Testis (tissue), 3 donors: ENCODE results near the gene CARD14. TPM values are rescaled to one million over a fixed set of nuclear protein-coding genes. Genes with fewer than 3 reads are reported as not detected.
"Not testable (repeated sequence)": the region's sequence is repeated elsewhere in the genome, so short reads cannot be mapped to it uniquely, and the experiment has no call there.

Source experiments
- DNase-seq: peaks from one replicate; pipeline ENCODE4 v3.0.0-alpha.2; 2019
- H3K27ac ChIP-seq, 2 donors: fragments of 200-600 bp; sonication (generic); one replicate each; pipeline ENCODE4 v1.5.1; 2019
- H3K27me3 ChIP-seq: fragments of 200-600 bp; sonication (generic); one replicate; pipeline ENCODE4 v1.5.1; 2019
- H3K36me3 ChIP-seq: fragments of 200-600 bp; sonication (generic); one replicate; pipeline ENCODE4 v1.5.1; 2017; ENCODE audit warnings: low read depth; ENCODE audit errors: missing control alignments
- H3K4me1 ChIP-seq: fragments of 200-600 bp; sonication (generic); one replicate; pipeline ENCODE4 v1.5.1; 2019
- H3K4me3 ChIP-seq, 2 donors: fragments of 200-600 bp; sonication (generic); one replicate each; pipeline ENCODE4 v1.5.1; 2017 to 2019
- H3K9me3 ChIP-seq: fragments of 200-600 bp; sonication (generic); one replicate; pipeline ENCODE4 v1.5.1; 2017
- POLR2A ChIP-seq: fragments of 450-650 bp; IDR thresholded peaks from one replicate; pipeline ENCODE4 v1.6.1; 2017; ENCODE audit warnings: antibody characterized with exemption, mild to moderate bottlenecking, moderate library complexity
- WGBS, 2 donors: methylation state at CpG; one replicate each; pipeline ENCODE4 v1.1.5; 2018; 5-methylcytosine and 5-hydroxymethylcytosine counted together
- intact Hi-C: fragments of 100-400 bp; cut with DNase I; formaldehyde crosslinking; loops from one replicate; pipeline ENCODE4 v1.15.1; 2023; ENCODE audit warnings: low total_unique reads
- polyA plus RNA-seq: library from polyadenylated mRNA; stranded (reverse); fragments of 350-450 nt; fragmentation: Illumina TruSeq; extraction: RNeasy Lipid Tissue Mini Kit (QIAGEN cat#74804); gene quantifications from one replicate; pipeline ENCODE4 v1.2.3, GENCODE V29; 2014; ENCODE audit warnings: low read depth, low replicate concordance; ENCODE audit not compliant: insufficient read depth
- small RNA-seq, 2 donors: library from RNA; depleted of rRNA; stranded (forward); fragments of <200 nt; gene quantifications; one replicate each; pipeline ENCODE3, GENCODE V24; 2016
- total RNA-seq, 2 donors: library from RNA; depleted of rRNA; stranded (reverse); fragments of >200 nt; gene quantifications; one replicate each; pipeline ENCODE4 v1.2.3, GENCODE V29; 2016
- TF ChIP-seq, protein P1 (sequence below), 3 experiments: fragments of 450-650 bp in 2 of 3; fragments of 200-600 bp in 1 of 3; sonication (generic) in 1 of 3; IDR thresholded peaks; one replicate each; pipeline ENCODE4 v1.5.1; 2016 to 2019; ENCODE audit warnings: antibody characterized with exemption in 3 of 3, mild to moderate bottlenecking in 2 of 3, moderate library complexity in 1 of 3

CARD14 gene
- total and polyA plus RNA-seq, 3 donors from 2014 or later = 2.1 to 6.1 (median 3.5) TPM

DNA sequence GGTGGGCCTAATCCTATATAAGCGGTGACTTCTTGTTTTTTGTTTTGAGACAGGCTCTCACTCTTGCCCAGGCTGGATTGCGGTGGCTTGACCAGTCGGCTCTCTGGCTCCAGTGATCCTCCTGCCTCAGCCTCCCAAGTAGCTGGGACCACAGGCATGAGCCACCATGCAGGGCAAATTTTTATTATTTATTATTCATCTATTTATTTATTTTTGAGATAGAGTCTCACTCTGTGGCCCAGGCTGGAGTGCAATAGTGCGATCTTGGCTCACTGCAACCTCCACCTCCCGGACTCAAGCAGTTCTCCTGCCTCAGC, 86.2 kb downstream of the CARD14 start:
- DNase-seq = no peak
- Histone ChIP-seq H3K4me3 (no peak overlapping the region), H3K27ac (no peak overlapping the region), H3K27me3 (no peaks in the 10 kb centered on the region), H3K9me3 (no peaks in the 10 kb centered on the region), H3K36me3 (no peaks in the 10 kb centered on the region), H3K4me1 (peaks cover 5% of the 10 kb centered on the region)
- intact Hi-C loops = no loop called here
- TF ChIP-seq, protein P1, sequence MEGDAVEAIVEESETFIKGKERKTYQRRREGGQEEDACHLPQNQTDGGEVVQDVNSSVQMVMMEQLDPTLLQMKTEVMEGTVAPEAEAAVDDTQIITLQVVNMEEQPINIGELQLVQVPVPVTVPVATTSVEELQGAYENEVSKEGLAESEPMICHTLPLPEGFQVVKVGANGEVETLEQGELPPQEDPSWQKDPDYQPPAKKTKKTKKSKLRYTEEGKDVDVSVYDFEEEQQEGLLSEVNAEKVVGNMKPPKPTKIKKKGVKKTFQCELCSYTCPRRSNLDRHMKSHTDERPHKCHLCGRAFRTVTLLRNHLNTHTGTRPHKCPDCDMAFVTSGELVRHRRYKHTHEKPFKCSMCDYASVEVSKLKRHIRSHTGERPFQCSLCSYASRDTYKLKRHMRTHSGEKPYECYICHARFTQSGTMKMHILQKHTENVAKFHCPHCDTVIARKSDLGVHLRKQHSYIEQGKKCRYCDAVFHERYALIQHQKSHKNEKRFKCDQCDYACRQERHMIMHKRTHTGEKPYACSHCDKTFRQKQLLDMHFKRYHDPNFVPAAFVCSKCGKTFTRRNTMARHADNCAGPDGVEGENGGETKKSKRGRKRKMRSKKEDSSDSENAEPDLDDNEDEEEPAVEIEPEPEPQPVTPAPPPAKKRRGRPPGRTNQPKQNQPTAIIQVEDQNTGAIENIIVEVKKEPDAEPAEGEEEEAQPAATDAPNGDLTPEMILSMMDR (IDR thresholded peaks at IDR 0.05) = no peak
- no peak for TF ChIP-seq POLR2A
- 91 to 97% methylated on average over 5 of the region's 5 CpGs for whole genome bisulfite sequencing, 2 donors

DNA sequence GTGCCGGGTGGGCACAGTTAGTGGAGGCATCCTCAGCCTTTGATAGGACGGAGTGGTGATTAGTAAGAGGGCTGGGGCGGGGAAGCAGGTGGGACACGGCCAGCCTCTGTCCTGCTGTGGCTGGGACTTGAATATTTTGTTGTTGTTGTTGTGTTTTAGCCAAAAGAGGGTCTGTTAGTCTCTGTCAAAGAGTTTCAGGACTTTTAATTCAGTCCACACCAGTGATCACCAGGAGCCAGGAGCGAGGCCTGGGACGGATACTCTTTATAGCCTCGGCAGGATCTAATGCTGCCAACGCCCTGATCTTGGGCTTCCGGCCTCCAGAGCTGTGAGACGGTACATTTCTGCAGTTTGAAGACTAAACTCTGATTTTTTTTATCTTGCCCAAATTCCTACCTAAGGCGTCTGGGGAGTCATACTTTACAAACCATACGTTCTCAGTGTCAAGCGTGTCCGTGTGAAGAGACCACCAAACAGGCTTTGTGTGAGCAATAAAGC, 87.9 kb downstream of the CARD14 start:
- Histone ChIP-seq H3K9me3 (no peaks in the 10 kb centered on the region), H3K27ac (no peak overlapping the region)
- intact Hi-C loops = no loop called here

GRCh38 chr17:80258296-80258695, 88.5 kb downstream of the CARD14 start:
- intact Hi-C loops, H3K4me3 ChIP-seq, H3K36me3 ChIP-seq, H3K9me3 ChIP-seq, H3K27ac ChIP-seq, H3K27me3 ChIP-seq, DNase-seq: not testable (repeated sequence)
- H3K4me1 ChIP-seq = peaks cover 23% of the 10 kb centered on the region
- 73 to 87% methylated on average over 2 of the region's 2 CpGs for WGBS, 2 donors

More for the DNA sequence above, 87.9 kb downstream of the CARD14 start:
- 79 to 83% methylated on average over 14 of the region's 14 CpGs for WGBS, 2 donors
- no peaks in the 10 kb centered on the region for H3K36me3 ChIP-seq
- no peak for TF ChIP-seq POLR2A
- TF ChIP-seq, protein P1 (IDR thresholded peaks at IDR 0.05) = no peak
- H3K4me1 ChIP-seq = peaks cover 18% of the 10 kb centered on the region
- no peak for DNase-seq
- no peak overlapping the region for H3K4me3 ChIP-seq
- no peaks in the 10 kb centered on the region for H3K27me3 ChIP-seq

Small RNAs within 50 kb of the gene (small RNA-seq; reads per million reads assigned to genes)
- gene AC087741.2 = 0 reads per million in 2 donors

Other genes starting within 250 kb of the CARD14 start
- 10 to 100 TPM; 11.0 to 16.0 TPM for gene TBC1D16, start 134.2 kb upstream of the CARD14 start, total RNA-seq
- gene TBC1D16, start 134.2 kb upstream of the CARD14 start, polyA plus RNA-seq = 11.7 TPM
- gene CCDC40, start 133.4 kb upstream of the CARD14 start, total RNA-seq = 10 to 100 TPM; 26.7 to 43.6 TPM
- gene CCDC40, start 133.4 kb upstream of the CARD14 start, polyA plus RNA-seq = 38.6 TPM
- 100 to 1,000 TPM; 166 to 190 TPM for gene GAA, start 68.4 kb upstream of the CARD14 start, total RNA-seq
- 155 TPM for gene GAA, start 68.4 kb upstream of the CARD14 start, polyA plus RNA-seq
- 10 to 100 TPM; 67.1 to 85.6 TPM for gene EIF4A3, start 22.9 kb upstream of the CARD14 start, total RNA-seq
- gene EIF4A3, start 22.9 kb upstream of the CARD14 start, polyA plus RNA-seq = 99.3 TPM
- gene SGSH, start 50.3 kb downstream of the CARD14 start, total RNA-seq = 10 to 100 TPM; 29.7 to 50.3 TPM
- 19.8 TPM for gene SGSH, start 50.3 kb downstream of the CARD14 start, polyA plus RNA-seq
- 10 to 100 TPM; 16.9 to 19.0 TPM for gene SLC26A11, start 50.4 kb downstream of the CARD14 start, total RNA-seq
- 8.4 TPM for gene SLC26A11, start 50.4 kb downstream of the CARD14 start, polyA plus RNA-seq
- 10 to 100 TPM; 66.9 to 68.9 TPM for gene RNF213, start 90.8 kb downstream of the CARD14 start, total RNA-seq
- 25.3 TPM for gene RNF213, start 90.8 kb downstream of the CARD14 start, polyA plus RNA-seq
- gene ENDOV, start 245.1 kb downstream of the CARD14 start, total RNA-seq = 10 to 100 TPM; 55.2 to 63.9 TPM
- 41.4 TPM for gene ENDOV, start 245.1 kb downstream of the CARD14 start, polyA plus RNA-seq